NCI-H1417 (cell line): Measurements from ENCODE around the gene GPR137B.

Experiments
- DNase-seq, 3 experiments: peaks; one replicate each; lab custom pipeline; 2025; lab: John Stamatoyannopoulos, UW

The GPR137B gene

GRCh38 chr1:236114076-236114747, 28.1 kb upstream of the GPR137B start:
- no peak for DNase-seq

- no peak for DNase-seq
Observed at GRCh38 chr1:236117710-236118109, 24.6 kb upstream of the GPR137B start.

DNA sequence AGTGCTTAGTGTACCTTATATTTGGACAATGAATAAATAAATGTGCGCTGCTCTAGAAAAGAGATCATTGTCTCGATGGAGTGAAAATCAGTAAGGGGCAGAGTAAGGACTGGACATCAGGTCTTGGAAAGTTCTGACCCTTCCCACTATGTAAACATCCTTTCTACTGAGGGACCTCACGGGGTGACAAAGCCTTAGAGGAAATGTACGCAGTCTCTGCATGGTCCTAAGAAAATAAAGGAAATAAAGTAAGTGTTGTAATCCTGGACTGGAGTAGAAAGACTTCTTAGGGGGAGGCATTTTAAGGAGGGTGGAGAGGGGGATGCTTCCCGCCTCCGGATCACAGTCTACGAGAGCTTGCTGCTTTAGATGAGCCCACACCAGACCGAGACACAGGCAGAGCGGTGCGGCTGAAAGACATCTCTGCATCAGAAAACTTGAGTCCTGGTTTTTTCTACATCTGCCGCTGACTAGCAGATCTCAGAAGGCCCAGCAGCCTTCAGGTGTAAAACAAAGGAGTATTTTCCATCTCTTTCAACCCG, 22.3 kb upstream of the GPR137B start:
- no peak for DNase-seq

- DNase-seq: no peak
Observed at GRCh38 chr1:236120721-236121153, 21.6 kb upstream of the GPR137B start.

- no peak for DNase-seq
Observed at GRCh38 chr1:236122176-236122575, 20.2 kb upstream of the GPR137B start.

DNA sequence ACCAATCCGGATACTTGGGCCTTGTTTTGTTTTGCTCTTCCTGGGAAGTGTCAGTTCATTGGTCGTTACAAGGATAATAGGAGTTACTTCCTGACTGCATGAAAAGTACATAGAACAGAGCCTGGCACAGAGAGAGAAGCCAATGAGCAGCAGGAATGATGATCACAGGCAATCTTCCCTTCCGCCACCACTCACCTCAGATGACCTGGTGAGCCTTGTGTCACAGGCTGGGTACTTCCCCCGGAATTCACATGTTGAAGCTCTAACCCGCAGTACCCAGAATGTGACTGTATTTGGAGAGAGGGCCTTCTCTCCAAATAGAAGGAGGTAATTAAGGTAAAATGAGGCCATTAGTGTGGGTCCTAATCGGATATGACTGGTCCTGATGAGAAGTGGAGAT, 18.8 kb upstream of the GPR137B start:
- peak in 1 of 3 experiments; percentile 6 for DNase-seq

DNA sequence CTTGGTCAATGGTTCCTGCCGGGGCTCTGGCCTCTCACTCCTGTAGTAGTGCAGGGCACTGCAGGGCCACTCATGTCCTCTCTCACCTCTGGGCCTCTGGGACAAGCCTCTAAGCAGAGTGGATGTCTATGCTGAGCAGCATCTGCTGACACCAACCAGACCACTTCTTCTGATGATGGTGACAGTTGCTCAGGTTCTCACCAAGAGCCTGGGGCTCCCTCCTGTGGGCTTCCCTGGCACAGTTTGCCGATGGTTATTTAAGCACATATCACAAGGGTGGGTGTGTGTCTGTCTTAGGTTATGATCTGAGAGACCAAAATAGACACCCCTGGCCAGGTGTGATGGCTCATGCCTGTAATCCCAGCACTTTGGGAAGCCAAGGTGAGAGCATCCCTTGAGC, 17.4 kb upstream of the GPR137B start:
- no peak for DNase-seq

DNA sequence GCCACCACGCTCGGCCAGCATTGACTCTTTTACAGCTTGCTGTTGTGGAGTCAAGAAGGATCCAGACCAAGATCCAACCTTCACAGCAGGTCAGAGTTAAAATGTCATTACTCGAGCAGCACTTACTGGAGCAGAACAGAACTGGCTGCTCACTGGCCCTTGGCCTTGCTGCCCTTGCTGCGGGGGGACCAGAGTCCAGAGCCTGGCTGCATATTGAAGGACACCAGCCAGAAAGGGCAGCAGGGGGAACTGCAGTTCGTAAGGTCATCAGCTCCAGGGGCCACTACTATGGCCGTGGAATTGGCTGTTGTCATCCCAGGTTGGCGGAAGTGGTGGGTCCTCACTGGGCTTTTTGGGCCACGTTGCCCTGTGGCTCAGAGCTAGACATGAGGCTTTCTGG, 15.3 kb upstream of the GPR137B start:
- DNase-seq: no peak

- DNase-seq: no peak
Observed at GRCh38 chr1:236128646-236129178, 13.6 kb upstream of the GPR137B start.

- no peak for DNase-seq
Observed at GRCh38 chr1:236129306-236129705, 13.0 kb upstream of the GPR137B start.

DNA sequence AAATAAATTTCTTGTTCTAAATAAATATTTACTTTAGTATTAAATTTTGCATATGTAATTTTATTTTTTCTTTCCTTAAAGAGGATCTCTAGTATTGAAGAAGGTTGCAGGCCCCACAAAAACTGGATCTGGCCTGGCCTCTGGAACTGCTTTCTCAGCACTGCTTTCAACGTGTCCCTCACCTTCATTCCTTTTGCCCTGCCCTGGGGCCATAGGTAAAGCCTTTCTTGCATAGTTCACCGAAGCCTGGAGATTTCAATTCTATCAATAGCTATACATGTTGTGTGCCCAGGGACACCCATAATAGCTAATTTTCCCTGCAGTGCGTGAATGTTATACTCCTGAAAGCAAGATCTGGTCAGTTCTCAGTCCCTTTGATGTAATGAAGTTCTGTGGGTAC, 12.0 kb upstream of the GPR137B start:
- DNase-seq: no peak

- DNase-seq: no peak
Observed at GRCh38 chr1:236131916-236132315, 10.4 kb upstream of the GPR137B start.

GRCh38 chr1:236132420-236133046, 9.8 kb upstream of the GPR137B start:
- DNase-seq: no peak

DNA sequence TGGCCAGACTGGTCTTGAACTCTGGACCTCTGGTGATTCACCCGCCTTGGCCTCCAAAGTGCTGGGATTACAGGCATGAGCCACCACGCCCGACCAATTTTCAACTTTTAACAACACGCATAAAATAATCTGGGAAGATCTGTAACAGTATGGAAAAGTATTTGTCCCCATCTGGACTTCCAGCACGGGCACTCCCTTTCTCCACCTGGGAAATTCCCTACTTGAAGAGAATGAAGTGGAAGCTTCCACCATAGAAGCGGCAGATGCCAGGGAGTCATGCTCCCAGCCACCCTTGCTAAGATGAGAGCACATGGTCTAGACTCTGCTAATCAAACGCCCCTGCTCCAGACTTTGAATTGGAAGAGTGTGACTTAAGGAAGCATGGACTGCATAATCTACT, 9.0 kb upstream of the GPR137B start:
- DNase-seq: no peak

- DNase-seq: no peak
Observed at GRCh38 chr1:236133802-236134201, 8.5 kb upstream of the GPR137B start.

- DNase-seq: no peak
Observed at GRCh38 chr1:236137285-236137852, 5.0 kb upstream of the GPR137B start.

DNA sequence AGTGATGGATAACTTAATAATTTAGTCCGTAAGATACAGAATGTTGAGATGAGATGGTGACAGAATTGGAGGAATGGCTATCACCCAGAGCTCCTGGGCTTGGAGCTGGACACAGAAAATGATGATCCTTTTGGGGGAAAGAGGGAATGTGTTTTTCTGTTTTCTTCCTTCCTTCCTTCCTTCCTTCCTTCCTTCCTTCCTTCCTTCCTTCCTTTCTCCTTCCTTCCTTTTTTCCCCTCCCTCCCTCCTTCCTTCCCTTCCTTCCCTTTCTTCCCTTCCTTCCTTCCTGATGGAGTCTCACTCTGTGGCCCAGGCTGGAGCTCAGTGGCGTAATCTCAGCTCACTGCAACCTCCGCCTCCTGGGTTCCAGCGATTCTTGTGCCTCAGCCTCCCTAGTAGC, 2.8 kb upstream of the GPR137B start:
- DNase-seq: no peak

DNA sequence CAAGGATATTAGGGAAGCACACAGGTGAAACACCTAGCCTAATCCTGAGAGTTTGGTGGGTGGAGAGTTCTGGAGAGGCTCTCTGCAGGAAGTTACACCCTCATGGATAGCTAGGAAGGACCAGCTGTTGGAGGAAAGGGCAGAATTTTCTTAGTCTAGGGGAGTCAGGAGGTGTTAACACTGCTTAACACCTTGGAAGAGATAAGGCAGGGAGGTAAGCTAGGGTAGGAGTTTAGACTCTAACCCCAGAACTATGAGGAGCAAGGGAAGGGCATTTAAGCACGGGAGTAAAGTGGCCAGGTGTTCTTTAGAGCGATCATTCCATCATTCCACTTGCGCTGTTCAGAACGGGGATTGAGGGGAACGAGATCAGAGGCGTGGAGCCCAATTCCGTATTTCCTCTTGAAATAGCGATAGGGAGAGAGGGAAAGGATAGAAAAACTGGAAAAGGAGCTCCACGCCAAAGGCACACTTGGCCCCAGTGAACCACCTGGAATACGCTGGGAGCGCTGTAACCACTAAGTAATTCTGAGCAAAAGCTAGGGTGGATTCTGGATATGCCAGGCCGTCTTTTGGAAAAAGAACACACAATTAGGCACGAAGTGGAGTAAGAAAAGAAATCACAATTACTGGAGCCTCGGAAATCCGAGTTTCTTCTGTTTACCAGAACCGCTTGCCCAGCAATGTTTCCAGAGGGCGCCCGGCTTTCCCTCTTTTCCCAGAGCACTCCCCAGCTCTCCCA, 1.5 kb upstream of the GPR137B start:
- DNase-seq: peak in 2 of 3 experiments; percentile 46 to 66

DNA sequence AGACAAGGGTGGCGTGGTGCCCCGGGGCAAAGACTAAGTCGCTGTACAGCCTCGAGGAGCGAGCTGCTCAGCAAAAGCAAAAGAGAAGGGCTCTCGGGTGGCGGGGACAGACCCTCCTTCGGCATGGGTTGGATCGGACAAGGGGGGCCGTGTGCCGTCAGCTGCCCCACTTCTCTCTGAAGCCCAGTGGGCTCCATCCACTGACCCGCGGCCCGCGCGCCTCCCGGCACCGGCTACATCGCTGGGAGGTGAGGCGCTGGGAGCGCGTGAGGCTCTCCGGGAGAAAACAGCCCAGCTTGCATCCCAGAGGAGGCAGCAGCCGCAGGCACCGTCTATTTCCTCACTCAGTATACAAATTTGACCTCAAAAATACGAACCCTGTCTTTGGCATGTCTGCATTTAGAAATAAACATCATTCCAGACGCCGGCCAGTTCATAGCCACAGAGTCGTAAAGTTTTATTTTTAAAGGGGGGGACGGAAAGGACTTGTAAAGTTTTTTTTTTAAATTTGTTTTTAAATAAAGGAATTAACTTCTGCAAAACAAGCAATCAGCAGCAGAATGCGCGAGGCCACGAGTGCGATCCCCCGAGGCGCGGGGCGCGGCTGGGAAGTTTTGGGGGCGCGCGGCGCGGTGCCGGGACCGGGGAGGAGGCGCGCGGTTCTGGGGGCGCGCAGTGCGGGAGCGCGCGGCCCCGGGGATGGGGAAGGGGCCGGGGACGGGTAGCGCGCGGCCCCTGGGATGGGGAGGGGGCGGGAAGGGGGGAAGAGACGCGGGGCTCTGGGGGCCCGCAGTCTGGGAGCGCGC, 689 bp upstream of the GPR137B start:
- peak in 2 of 3 experiments; percentile 63 to 71 for DNase-seq

DNA sequence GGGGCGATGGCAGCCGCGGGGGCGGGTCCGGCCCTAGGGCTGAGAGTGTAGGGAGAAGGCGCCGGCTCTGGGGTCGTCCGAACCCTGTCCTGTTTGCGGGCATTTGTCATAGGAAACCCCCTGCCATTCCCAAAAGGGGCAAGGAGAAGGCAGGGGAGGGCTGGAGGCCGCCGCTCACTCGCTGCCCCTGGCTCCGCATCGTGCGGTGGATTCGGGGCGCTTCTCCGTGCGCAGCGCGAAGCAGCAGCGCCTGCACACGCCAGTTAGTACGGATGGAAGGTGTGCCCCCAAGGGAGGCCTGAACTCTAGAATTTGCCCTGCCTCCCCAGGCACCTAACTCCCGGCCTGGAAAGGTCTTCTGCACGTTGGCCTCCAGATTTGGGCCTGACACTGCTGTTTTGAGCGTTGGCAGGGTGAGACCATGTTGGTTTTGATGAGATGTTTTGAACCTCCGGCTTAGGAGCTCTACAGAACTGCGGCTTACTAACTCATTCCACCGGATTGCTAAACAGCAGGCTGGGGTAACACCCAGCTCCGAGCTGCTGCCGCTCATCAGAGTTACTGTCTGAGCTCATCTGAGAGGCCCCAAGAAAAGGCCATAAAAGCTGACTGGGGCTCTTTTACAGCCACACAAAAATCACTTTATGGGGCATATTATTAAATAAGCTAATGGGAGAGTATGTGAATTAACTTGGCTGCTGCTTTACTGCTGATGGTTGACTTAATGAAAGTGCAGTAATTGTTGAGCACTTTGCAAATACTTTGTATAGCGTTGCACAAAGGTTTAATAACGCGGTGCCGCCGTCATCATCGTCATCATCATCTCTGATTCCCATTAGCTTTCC, 987 bp downstream of the GPR137B start:
- DNase-seq: peak in 2 of 3 experiments; percentile 69 to 70
